ENCODE results near the gene ANKLE1.

ANKLE1 gene

DNA sequence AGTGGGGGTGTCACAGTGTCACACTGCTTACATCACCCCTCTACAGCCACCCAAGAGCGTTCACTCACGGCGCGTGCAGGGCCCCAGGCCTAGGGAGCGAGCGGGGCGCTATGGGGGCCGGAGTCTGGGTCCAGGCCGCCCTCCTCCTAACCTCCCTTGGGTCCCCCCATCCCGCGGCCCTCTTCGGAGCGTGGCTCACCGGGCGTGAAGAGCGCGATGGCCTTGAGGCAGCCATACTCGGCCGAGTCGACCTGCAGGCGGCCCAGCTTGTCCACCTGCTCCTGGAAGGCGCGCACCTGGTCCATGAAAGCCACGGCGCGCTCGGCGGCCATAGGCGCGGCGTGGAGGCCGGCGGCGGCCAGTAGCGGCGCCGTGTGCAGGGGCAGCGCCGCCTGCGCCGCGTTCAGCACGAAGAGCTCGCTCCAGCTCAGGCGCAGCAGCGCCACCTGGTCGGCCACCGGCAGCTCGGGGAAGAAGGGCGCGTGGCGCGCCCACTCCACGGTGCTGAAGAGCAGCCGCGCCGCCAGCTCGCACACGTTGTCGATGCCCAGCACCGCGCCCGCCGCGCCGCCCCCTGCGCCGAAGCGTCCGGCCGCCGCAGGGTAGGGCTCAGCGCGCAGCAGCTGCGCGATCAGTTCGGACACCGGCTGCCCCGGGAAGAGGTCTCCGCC is 46.3 kb upstream of the ANKLE1 start (continued):
- TF ChIP-seq ZNF266 (tag by site-specific recombination; IDR thresholded peaks at IDR 0.05; ENCODE audit: low read depth) (no peak), ZNF223 (tag by site-specific recombination; IDR thresholded peaks at IDR 0.05) (no peak), KLF1 (tag by site-specific recombination; IDR thresholded peaks at IDR 0.05) (no peak), SP2 (tag by site-specific recombination; IDR thresholded peaks at IDR 0.05) (no peak), ZNF747 (tag by site-specific recombination; IDR thresholded peaks at IDR 0.05) (no peak), BCL11A (tag by site-specific recombination; IDR thresholded peaks at IDR 0.05; ENCODE audit: low read depth) (no peak), ZNF214 (tag by site-specific recombination; IDR thresholded peaks at IDR 0.05; ENCODE audit: borderline replicate concordance) (no peak), SCRT1 (tag by site-specific recombination; IDR thresholded peaks at IDR 0.05; ENCODE audit: borderline replicate concordance) (no peak), ZNF10 (tag by site-specific recombination; IDR thresholded peaks at IDR 0.05) (peak; percentile 13; the same call in 1 of the 2 replicates), ZNF302 (tag by site-specific recombination; IDR thresholded peaks at IDR 0.05; ENCODE audit: low read depth) (no peak), ZNF664 (tag by site-specific recombination; IDR thresholded peaks at IDR 0.05) (no peak), SP3 (tag by site-specific recombination; IDR thresholded peaks at IDR 0.05) (no peak), ZNF202 (tag by site-specific recombination; IDR thresholded peaks at IDR 0.05; ENCODE audit: borderline replicate concordance) (no peak), ZFP69B (tag by site-specific recombination; IDR thresholded peaks at IDR 0.05) (no peak), ZNF701 (tag by site-specific recombination; IDR thresholded peaks at IDR 0.05) (no peak), ZBTB6 (tag by site-specific recombination; IDR thresholded peaks at IDR 0.05) (no peak), ZNF610 (tag by site-specific recombination; IDR thresholded peaks at IDR 0.05; ENCODE audit: borderline replicate concordance) (no peak), ZSCAN16 (tag by site-specific recombination; IDR thresholded peaks at IDR 0.05) (no peak), ZNF837 (tag by site-specific recombination; IDR thresholded peaks at IDR 0.05) (no peak), ZNF239 (tag by site-specific recombination; IDR thresholded peaks at IDR 0.05) (no peak)
- TF ChIP-seq, protein P1, sequence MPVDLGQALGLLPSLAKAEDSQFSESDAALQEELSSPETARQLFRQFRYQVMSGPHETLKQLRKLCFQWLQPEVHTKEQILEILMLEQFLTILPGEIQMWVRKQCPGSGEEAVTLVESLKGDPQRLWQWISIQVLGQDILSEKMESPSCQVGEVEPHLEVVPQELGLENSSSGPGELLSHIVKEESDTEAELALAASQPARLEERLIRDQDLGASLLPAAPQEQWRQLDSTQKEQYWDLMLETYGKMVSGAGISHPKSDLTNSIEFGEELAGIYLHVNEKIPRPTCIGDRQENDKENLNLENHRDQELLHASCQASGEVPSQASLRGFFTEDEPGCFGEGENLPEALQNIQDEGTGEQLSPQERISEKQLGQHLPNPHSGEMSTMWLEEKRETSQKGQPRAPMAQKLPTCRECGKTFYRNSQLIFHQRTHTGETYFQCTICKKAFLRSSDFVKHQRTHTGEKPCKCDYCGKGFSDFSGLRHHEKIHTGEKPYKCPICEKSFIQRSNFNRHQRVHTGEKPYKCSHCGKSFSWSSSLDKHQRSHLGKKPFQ (tag by site-specific recombination; IDR thresholded peaks at IDR 0.05), result no peak
- TF ChIP-seq, protein P2, sequence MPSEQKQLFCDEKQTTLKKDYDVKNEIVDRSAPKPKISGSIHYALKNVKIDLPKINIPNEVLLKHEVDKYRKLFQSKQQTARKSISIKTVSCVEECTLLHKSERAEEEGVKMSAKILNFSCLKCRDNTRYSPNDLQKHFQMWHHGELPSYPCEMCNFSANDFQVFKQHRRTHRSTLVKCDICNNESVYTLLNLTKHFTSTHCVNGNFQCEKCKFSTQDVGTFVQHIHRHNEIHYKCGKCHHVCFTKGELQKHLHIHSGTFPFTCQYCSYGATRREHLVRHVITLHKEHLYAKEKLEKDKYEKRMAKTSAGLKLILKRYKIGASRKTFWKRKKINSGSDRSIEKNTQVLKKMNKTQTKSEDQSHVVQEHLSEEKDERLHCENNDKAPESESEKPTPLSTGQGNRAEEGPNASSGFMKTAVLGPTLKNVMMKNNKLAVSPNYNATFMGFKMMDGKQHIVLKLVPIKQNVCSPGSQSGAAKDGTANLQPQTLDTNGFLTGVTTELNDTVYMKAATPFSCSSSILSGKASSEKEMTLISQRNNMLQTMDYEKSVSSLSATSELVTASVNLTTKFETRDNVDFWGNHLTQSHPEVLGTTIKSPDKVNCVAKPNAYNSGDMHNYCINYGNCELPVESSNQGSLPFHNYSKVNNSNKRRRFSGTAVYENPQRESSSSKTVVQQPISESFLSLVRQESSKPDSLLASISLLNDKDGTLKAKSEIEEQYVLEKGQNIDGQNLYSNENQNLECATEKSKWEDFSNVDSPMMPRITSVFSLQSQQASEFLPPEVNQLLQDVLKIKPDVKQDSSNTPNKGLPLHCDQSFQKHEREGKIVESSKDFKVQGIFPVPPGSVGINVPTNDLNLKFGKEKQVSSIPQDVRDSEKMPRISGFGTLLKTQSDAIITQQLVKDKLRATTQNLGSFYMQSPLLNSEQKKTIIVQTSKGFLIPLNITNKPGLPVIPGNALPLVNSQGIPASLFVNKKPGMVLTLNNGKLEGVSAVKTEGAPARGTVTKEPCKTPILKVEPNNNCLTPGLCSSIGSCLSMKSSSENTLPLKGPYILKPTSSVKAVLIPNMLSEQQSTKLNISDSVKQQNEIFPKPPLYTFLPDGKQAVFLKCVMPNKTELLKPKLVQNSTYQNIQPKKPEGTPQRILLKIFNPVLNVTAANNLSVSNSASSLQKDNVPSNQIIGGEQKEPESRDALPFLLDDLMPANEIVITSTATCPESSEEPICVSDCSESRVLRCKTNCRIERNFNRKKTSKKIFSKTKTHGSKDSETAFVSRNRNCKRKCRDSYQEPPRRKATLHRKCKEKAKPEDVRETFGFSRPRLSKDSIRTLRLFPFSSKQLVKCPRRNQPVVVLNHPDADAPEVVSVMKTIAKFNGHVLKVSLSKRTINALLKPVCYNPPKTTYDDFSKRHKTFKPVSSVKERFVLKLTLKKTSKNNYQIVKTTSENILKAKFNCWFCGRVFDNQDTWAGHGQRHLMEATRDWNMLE (tag by site-specific recombination; conservative IDR thresholded peaks at IDR 0.05; ENCODE audit: low read depth), result no peak
- TF ChIP-seq, protein P3, sequence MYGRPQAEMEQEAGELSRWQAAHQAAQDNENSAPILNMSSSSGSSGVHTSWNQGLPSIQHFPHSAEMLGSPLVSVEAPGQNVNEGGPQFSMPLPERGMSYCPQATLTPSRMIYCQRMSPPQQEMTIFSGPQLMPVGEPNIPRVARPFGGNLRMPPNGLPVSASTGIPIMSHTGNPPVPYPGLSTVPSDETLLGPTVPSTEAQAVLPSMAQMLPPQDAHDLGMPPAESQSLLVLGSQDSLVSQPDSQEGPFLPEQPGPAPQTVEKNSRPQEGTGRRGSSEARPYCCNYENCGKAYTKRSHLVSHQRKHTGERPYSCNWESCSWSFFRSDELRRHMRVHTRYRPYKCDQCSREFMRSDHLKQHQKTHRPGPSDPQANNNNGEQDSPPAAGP (tag by site-specific recombination; IDR thresholded peaks at IDR 0.05), result no peak
- TF ChIP-seq, protein P4, sequence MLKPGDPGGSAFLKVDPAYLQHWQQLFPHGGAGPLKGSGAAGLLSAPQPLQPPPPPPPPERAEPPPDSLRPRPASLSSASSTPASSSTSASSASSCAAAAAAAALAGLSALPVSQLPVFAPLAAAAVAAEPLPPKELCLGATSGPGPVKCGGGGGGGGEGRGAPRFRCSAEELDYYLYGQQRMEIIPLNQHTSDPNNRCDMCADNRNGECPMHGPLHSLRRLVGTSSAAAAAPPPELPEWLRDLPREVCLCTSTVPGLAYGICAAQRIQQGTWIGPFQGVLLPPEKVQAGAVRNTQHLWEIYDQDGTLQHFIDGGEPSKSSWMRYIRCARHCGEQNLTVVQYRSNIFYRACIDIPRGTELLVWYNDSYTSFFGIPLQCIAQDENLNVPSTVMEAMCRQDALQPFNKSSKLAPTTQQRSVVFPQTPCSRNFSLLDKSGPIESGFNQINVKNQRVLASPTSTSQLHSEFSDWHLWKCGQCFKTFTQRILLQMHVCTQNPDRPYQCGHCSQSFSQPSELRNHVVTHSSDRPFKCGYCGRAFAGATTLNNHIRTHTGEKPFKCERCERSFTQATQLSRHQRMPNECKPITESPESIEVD (tag by site-specific recombination; IDR thresholded peaks at IDR 0.05), result no peak
- TF ChIP-seq, protein P5, sequence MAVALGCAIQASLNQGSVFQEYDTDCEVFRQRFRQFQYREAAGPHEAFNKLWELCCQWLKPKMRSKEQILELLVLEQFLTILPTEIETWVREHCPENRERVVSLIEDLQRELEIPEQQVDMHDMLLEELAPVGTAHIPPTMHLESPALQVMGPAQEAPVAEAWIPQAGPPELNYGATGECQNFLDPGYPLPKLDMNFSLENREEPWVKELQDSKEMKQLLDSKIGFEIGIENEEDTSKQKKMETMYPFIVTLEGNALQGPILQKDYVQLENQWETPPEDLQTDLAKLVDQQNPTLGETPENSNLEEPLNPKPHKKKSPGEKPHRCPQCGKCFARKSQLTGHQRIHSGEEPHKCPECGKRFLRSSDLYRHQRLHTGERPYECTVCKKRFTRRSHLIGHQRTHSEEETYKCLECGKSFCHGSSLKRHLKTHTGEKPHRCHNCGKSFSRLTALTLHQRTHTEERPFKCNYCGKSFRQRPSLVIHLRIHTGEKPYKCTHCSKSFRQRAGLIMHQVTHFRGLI (tag by site-specific recombination; IDR thresholded peaks at IDR 0.05), result peak; percentile 68; the same call in 1 of the 2 replicates

All from HEK293 (cell line).